Karpas-422 (cell line): ENCODE measurements around the gene SCP2. TPM values are rescaled to one million over a fixed set of nuclear protein-coding genes. Genes with fewer than 3 reads are reported as not detected.

Experiments
- DNase-seq: peaks from one replicate; pipeline ENCODE4 v3.0.0-alpha.2; 2015
- H2AFZ ChIP-seq: fragments of 200-600 bp; sonication (generic); 2 replicates; pipeline ENCODE4 v1.6.1; 2014; ENCODE audit warnings: antibody characterized with exemption, low read length, mixed read lengths
- H3K27ac ChIP-seq: fragments of 200-600 bp; sonication (generic); 2 replicates; pipeline ENCODE4 v1.5.1; 2014; ENCODE audit warnings: mild to moderate bottlenecking, low read length, moderate library complexity
- H3K27me3 ChIP-seq: fragments of 200-600 bp; sonication (generic); 2 replicates; pipeline ENCODE4 v1.6.1; 2014; ENCODE audit warnings: low read length, mixed read lengths
- H3K36me3 ChIP-seq: fragments of 200-600 bp; sonication (generic); 2 replicates; pipeline ENCODE4 v1.6.1; 2014; ENCODE audit warnings: low read length, mixed read lengths; ENCODE audit not compliant: insufficient read depth
- H3K4me1 ChIP-seq: fragments of 200-600 bp; sonication (generic); 2 replicates; pipeline ENCODE4 v1.6.1; 2014; ENCODE audit warnings: mild to moderate bottlenecking, low read length, mixed read lengths
- H3K4me2 ChIP-seq: fragments of 200-600 bp; sonication (generic); 2 replicates; pipeline ENCODE4 v1.6.1; 2014; ENCODE audit warnings: low read length, low read depth, mild to moderate bottlenecking; ENCODE audit not compliant: poor library complexity, severe bottlenecking
- H3K4me3 ChIP-seq: fragments of 200-600 bp; sonication (generic); 2 replicates; pipeline ENCODE4 v1.5.1; 2014; ENCODE audit warnings: mild to moderate bottlenecking, antibody characterized with exemption, low read length, mixed read lengths
- H3K79me2 ChIP-seq: fragments of 200-600 bp; sonication (generic); 2 replicates; pipeline ENCODE4 v1.6.1; 2014; ENCODE audit warnings: mild to moderate bottlenecking, low read length, mixed read lengths
- H3K9ac ChIP-seq: fragments of 200-600 bp; sonication (generic); 2 replicates; pipeline ENCODE4 v1.6.0; 2014; ENCODE audit warnings: low read length
- H3K9me2 ChIP-seq: fragments of 200-600 bp; sonication (generic), shearing (Covaris generic); replicated peaks from 2 replicates; pipeline ENCODE4 v1.6.0; 2014; ENCODE audit warnings: mild to moderate bottlenecking, low read length, moderate library complexity; ENCODE audit not compliant: insufficient read depth
- H3K9me3 ChIP-seq: fragments of 300-700, 200-600 bp; sonication (generic); 2 replicates; pipeline ENCODE4 v1.6.1; 2014; ENCODE audit warnings: low read length, mixed read lengths
- H4K20me1 ChIP-seq: fragments of 200-600 bp; sonication (generic); 2 replicates; pipeline ENCODE4 v1.6.1; 2014; ENCODE audit warnings: mild to moderate bottlenecking, antibody characterized with exemption, low read length, low read depth; ENCODE audit not compliant: insufficient read depth
- total RNA-seq: library from RNA; depleted of rRNA; stranded (reverse); fragments of >200 nt; shearing (Covaris generic); gene quantifications from 2 replicates; pipeline ENCODE4 v1.2.3, GENCODE V29; 2014; ENCODE audit warnings: low replicate concordance

SCP2 gene
- total RNA-seq, 1 experiment from 2014 or later = 146 TPM

GRCh38 chr1:53038566-53038965 lies 111.5 kb downstream of the SCP2 start:
- no peak for DNase-seq
- Histone ChIP-seq H3K4me1 (peaks cover 6% of the 10 kb centered on the region; the same call in 1 of the 2 replicates), H3K36me3 (0 out of 2 replicates have a peak, but pooled peaks cover 2% of the 10 kb centered on the region), H3K79me2 (peaks cover 12% of the 10 kb centered on the region; the same call in 1 of the 2 replicates), H3K9ac (no peak overlapping the region), H3K27me3 (no peaks in the 10 kb centered on the region), H2AFZ (no peak overlapping the region), H3K4me2 (no peak overlapping the region), H3K9me3 (no peaks in the 10 kb centered on the region), H3K4me3 (no peak overlapping the region), H3K9me2 (no peaks in the 10 kb centered on the region), H3K27ac (no peak overlapping the region), H4K20me1 (no peaks in the 10 kb centered on the region)

GRCh38 chr1:53043271-53043670 lies 116.2 kb downstream of the SCP2 start:
- no peaks in the 10 kb centered on the region for H4K20me1 ChIP-seq
- no peak overlapping the region for H3K27ac ChIP-seq
- no peaks in the 10 kb centered on the region for H3K9me3 ChIP-seq
- no peak overlapping the region for H3K4me3 ChIP-seq
- no peaks in the 10 kb centered on the region for H3K36me3 ChIP-seq
- peaks cover 17% of the 10 kb centered on the region for H3K4me1 ChIP-seq
- H3K4me2 ChIP-seq = no peak overlapping the region
- no peaks in the 10 kb centered on the region for H3K9me2 ChIP-seq
- peaks cover 10% of the 10 kb centered on the region; the same call in 1 of the 2 replicates for H3K79me2 ChIP-seq
- no peaks in the 10 kb centered on the region for H3K27me3 ChIP-seq
- no peak overlapping the region for H3K9ac ChIP-seq
- no peak for DNase-seq
- no peak overlapping the region for H2AFZ ChIP-seq

GRCh38 chr1:53044926-53045325 lies 117.8 kb downstream of the SCP2 start:
- DNase-seq = no peak
- H3K27ac ChIP-seq = no peak overlapping the region
- no peak overlapping the region for H3K9ac ChIP-seq
- H2AFZ ChIP-seq = no peak overlapping the region
- H3K9me3 ChIP-seq = no peaks in the 10 kb centered on the region
- H3K4me1 ChIP-seq = peaks cover 27% of the 10 kb centered on the region
- no peaks in the 10 kb centered on the region for H3K36me3 ChIP-seq
- H3K27me3 ChIP-seq = no peaks in the 10 kb centered on the region
- no peak overlapping the region for H3K4me2 ChIP-seq
- no peaks in the 10 kb centered on the region for H3K9me2 ChIP-seq
- peaks cover 10% of the 10 kb centered on the region; the same call in 1 of the 2 replicates for H3K79me2 ChIP-seq
- no peaks in the 10 kb centered on the region for H4K20me1 ChIP-seq
- no peak overlapping the region for H3K4me3 ChIP-seq

- peaks cover 10% of the 10 kb centered on the region; the same call in 1 of the 2 replicates for H3K79me2 ChIP-seq
Observed at GRCh38 chr1:53046930-53047329, 119.9 kb downstream of the SCP2 start.

GRCh38 chr1:53047737-53048736 lies 121.0 kb downstream of the SCP2 start:
- Histone ChIP-seq H3K9me3 (no peaks in the 10 kb centered on the region), H3K36me3 (0 out of 2 replicates have a peak, but pooled peaks cover 3% of the 10 kb centered on the region), H3K4me2 (no peak overlapping the region), H3K9ac (no peak overlapping the region), H3K4me3 (no peak overlapping the region), H3K27me3 (no peaks in the 10 kb centered on the region), H3K4me1 (peaks cover 27% of the 10 kb centered on the region), H3K27ac (no peak overlapping the region), H4K20me1 (no peaks in the 10 kb centered on the region), H2AFZ (no peak overlapping the region), H3K9me2 (no peaks in the 10 kb centered on the region), H3K79me2 (peaks cover 10% of the 10 kb centered on the region; the same call in 1 of the 2 replicates)
- DNase-seq = peak; percentile 43

More at GRCh38 chr1:53046930-53047329, 119.9 kb downstream of the SCP2 start:
- H3K4me2 ChIP-seq = no peak overlapping the region
- no peak overlapping the region for H2AFZ ChIP-seq
- H3K36me3 ChIP-seq = 0 out of 2 replicates have a peak, but pooled peaks cover 3% of the 10 kb centered on the region
- H4K20me1 ChIP-seq = no peaks in the 10 kb centered on the region
- no peak for DNase-seq
- no peaks in the 10 kb centered on the region for H3K27me3 ChIP-seq
- H3K27ac ChIP-seq = no peak overlapping the region
- no peak overlapping the region for H3K9ac ChIP-seq
- H3K9me2 ChIP-seq = no peaks in the 10 kb centered on the region
- H3K4me1 ChIP-seq = peaks cover 27% of the 10 kb centered on the region
- H3K4me3 ChIP-seq = no peak overlapping the region
- H3K9me3 ChIP-seq = no peaks in the 10 kb centered on the region

- Histone ChIP-seq H4K20me1 (no peaks in the 10 kb centered on the region), H3K4me3 (no peak overlapping the region), H3K9me2 (no peaks in the 10 kb centered on the region), H3K79me2 (peaks cover 10% of the 10 kb centered on the region; the same call in 1 of the 2 replicates), H3K4me1 (peaks cover 27% of the 10 kb centered on the region), H3K9me3 (no peaks in the 10 kb centered on the region), H3K27me3 (no peaks in the 10 kb centered on the region), H3K4me2 (peak overlapping the region; percentile 8), H2AFZ (no peak overlapping the region), H3K9ac (no peak overlapping the region), H3K36me3 (0 out of 2 replicates have a peak, but pooled peaks cover 3% of the 10 kb centered on the region), H3K27ac (no peak overlapping the region)
- no peak for DNase-seq
Observed at GRCh38 chr1:53048960-53049573, 122.0 kb downstream of the SCP2 start.

- H3K36me3 ChIP-seq = 0 out of 2 replicates have a peak, but pooled peaks cover 3% of the 10 kb centered on the region
- no peak overlapping the region for H3K4me2 ChIP-seq
- H3K4me1 ChIP-seq = peaks cover 27% of the 10 kb centered on the region
Observed at GRCh38 chr1:53049574-53049967, 122.5 kb downstream of the SCP2 start.

GRCh38 chr1:53050310-53050709 lies 123.2 kb downstream of the SCP2 start:
- Histone ChIP-seq H4K20me1 (no peaks in the 10 kb centered on the region), H3K27me3 (no peaks in the 10 kb centered on the region), H3K9me2 (no peaks in the 10 kb centered on the region), H3K9me3 (no peaks in the 10 kb centered on the region), H3K4me2 (no peak overlapping the region), H3K9ac (no peak overlapping the region), H3K27ac (no peak overlapping the region), H3K4me3 (no peak overlapping the region), H2AFZ (no peak overlapping the region), H3K36me3 (0 out of 2 replicates have a peak, but pooled peaks cover 3% of the 10 kb centered on the region), H3K79me2 (0 out of 2 replicates have a peak, but pooled peaks cover 6% of the 10 kb centered on the region), H3K4me1 (peaks cover 27% of the 10 kb centered on the region)
- no peak for DNase-seq

More at GRCh38 chr1:53049574-53049967, 122.5 kb downstream of the SCP2 start:
- peaks cover 10% of the 10 kb centered on the region; the same call in 1 of the 2 replicates for H3K79me2 ChIP-seq
- H3K9ac ChIP-seq = no peak overlapping the region
- H4K20me1 ChIP-seq = no peaks in the 10 kb centered on the region
- DNase-seq = no peak
- no peak overlapping the region for H3K27ac ChIP-seq
- H3K9me2 ChIP-seq = no peaks in the 10 kb centered on the region
- H2AFZ ChIP-seq = no peak overlapping the region
- H3K9me3 ChIP-seq = no peaks in the 10 kb centered on the region
- H3K27me3 ChIP-seq = no peaks in the 10 kb centered on the region
- no peak overlapping the region for H3K4me3 ChIP-seq
